Measurements from ENCODE around the gene C19orf44. TPM values are rescaled to one million over a fixed set of nuclear protein-coding genes. Genes with fewer than 3 reads are reported as not detected.

Gene C19orf44
- total and polyA plus RNA-seq, 12 donors, result 1.6 to 4.1 (median 3.1) TPM

GRCh38 chr19:16532440-16533234 lies 36.4 kb downstream of the C19orf44 start:
- intact Hi-C loops (cut with DNase I), result no loop called here
- Histone ChIP-seq H3K4me1 (peaks cover 0 to 3% (median 0%) of the 10 kb centered on the region in 9 donors), H3K9me3 (no peaks in the 10 kb centered on the region), H3K27ac (no peak overlapping the region), H3K27me3 (no peaks in the 10 kb centered on the region), H3K36me3 (peaks cover 0 to 100% (median 74%) of the 10 kb centered on the region in 9 donors), H3K4me3 (no peak overlapping the region)
- DNase-seq (no peak), ATAC-seq (no peak)
- 87 to 88% methylated on average over 47 of the region's 47 CpGs for WGBS, 2 donors
- no peak for TF ChIP-seq CTCF (IDR thresholded peaks at IDR 0.05)

GRCh38 chr19:16535381-16535780 lies 39.2 kb downstream of the C19orf44 start:
- no peak overlapping the region for H3K27ac ChIP-seq
- H3K27me3 ChIP-seq, result no peaks in the 10 kb centered on the region
- WGBS, 2 donors, result 96 to 97% methylated on average over 18 of the region's 18 CpGs
- DNase-seq (no peak), ATAC-seq (no peak)
- no peak overlapping the region for H3K4me3 ChIP-seq
- intact Hi-C loops (cut with DNase I), result no loop called here
- peaks cover 4 to 22% (median 10%) of the 10 kb centered on the region in 9 donors for H3K4me1 ChIP-seq
- no peak for TF ChIP-seq CTCF (IDR thresholded peaks at IDR 0.05)
- H3K9me3 ChIP-seq, result no peaks in the 10 kb centered on the region
- peaks cover 0 to 94% (median 48%) of the 10 kb centered on the region in 9 donors for H3K36me3 ChIP-seq

- peaks cover 9 to 29% (median 18%) of the 10 kb centered on the region in 9 donors for H3K4me1 ChIP-seq
- no peak for ATAC-seq
- no peak overlapping the region for H3K27ac ChIP-seq
- no peak for TF ChIP-seq CTCF (IDR thresholded peaks at IDR 0.05)
- WGBS, 2 donors, result 92 to 95% methylated on average over 8 to 9 of the region's 9 CpGs
- DNase-seq, result no peak
- H3K36me3 ChIP-seq, result peaks cover 0 to 90% (median 41%) of the 10 kb centered on the region in 9 donors
- H3K9me3 ChIP-seq, result no peaks in the 10 kb centered on the region
- no peaks in the 10 kb centered on the region for H3K27me3 ChIP-seq
- intact Hi-C loops (cut with DNase I), result no loop called here
- H3K4me3 ChIP-seq, result no peak overlapping the region
Measured at GRCh38 chr19:16536130-16536529, 39.9 kb downstream of the C19orf44 start.

GRCh38 chr19:16537111-16537510 lies 40.9 kb downstream of the C19orf44 start:
- no peak overlapping the region for H3K27ac ChIP-seq
- no peaks in the 10 kb centered on the region for H3K27me3 ChIP-seq
- TF ChIP-seq CTCF (IDR thresholded peaks at IDR 0.05), result no peak
- H3K4me3 ChIP-seq, result no peak overlapping the region
- DNase-seq (no peak), ATAC-seq (no peak)
- peaks cover 0 to 80% (median 31%) of the 10 kb centered on the region in 9 donors for H3K36me3 ChIP-seq
- 92 to 93% methylated on average over 13 of the region's 13 CpGs for WGBS, 2 donors
- no peaks in the 10 kb centered on the region for H3K9me3 ChIP-seq
- H3K4me1 ChIP-seq, result peaks cover 12 to 37% (median 23%) of the 10 kb centered on the region in 9 donors
- intact Hi-C loops (cut with DNase I), result no loop called here

Measured in heart right ventricle (tissue), 16 donors.